Heart left ventricle (tissue), 16 donors: ENCODE measurements around the gene ATP5F1E. TPM values are rescaled to one million over a fixed set of nuclear protein-coding genes. Genes with fewer than 3 reads are reported as not detected.

Experiments used
- ATAC-seq, 4 donors: fragments of 200-7000 bp; cut with Tn5 transposase; one replicate each; pipeline ENCODE4 v1.9.1; 2020 to 2022; ENCODE audit warnings: moderate library complexity in 4 of 4, mild to moderate bottlenecking in 3 of 4, moderate number of reproducible peaks in 1 of 4
- DNase-seq, 5 donors: peaks; one replicate each; pipeline ENCODE4 v3.0.0-alpha.2; 2020
- H3K27ac ChIP-seq, 12 donors: fragments of 200-600 bp; sonication (generic) in 4 of 12; one replicate each; pipeline versions ENCODE4 v1.5.0 to v1.8.0; 2016 to 2022; ENCODE audit warnings: mild to moderate bottlenecking in 2 of 12
- H3K27me3 ChIP-seq, 9 donors: fragments of 200-600 bp; sonication (generic) in 2 of 9; one replicate each; pipeline versions ENCODE4 v1.5.1 to v1.8.0; 2016 to 2022; ENCODE audit warnings: mild to moderate bottlenecking in 3 of 9
- H3K36me3 ChIP-seq, 9 donors: fragments of 200-600 bp; sonication (generic) in 2 of 9; one replicate each; pipeline versions ENCODE4 v1.5.0 to v1.8.0; 2018 to 2022; ENCODE audit warnings: mild to moderate bottlenecking in 2 of 9
- H3K4me1 ChIP-seq, 12 donors: fragments of 200-600 bp; sonication (generic) in 4 of 12; one replicate each; pipeline versions ENCODE4 v1.5.0 to v1.8.0; 2016 to 2022; ENCODE audit warnings: mild to moderate bottlenecking in 3 of 12
- H3K4me3 ChIP-seq, 12 donors: fragments of 200-600 bp; sonication (generic) in 4 of 12; one replicate each; pipeline versions ENCODE4 v1.5.0 to v1.8.0; 2017 to 2022; ENCODE audit warnings: mild to moderate bottlenecking in 9 of 12, moderate library complexity in 4 of 12
- H3K9me3 ChIP-seq, 12 donors: fragments of 200-600 bp; sonication (generic) in 4 of 12; one replicate each; pipeline versions ENCODE4 v1.5.0 to v1.8.0; 2016 to 2022; ENCODE audit warnings: mild to moderate bottlenecking in 1 of 12
- POLR2A ChIP-seq, 2 donors: fragments of 450-650 bp; IDR thresholded peaks; one replicate each; pipeline ENCODE4 v1.6.1; 2017; ENCODE audit warnings: antibody characterized with exemption in 2 of 2, mild to moderate bottlenecking in 2 of 2, moderate library complexity in 2 of 2
- WGBS, 4 donors: extraction: QIAGEN DNeasy Blood & Tissue Kit in 2 of 4; methylation state at CpG; one replicate each; pipeline versions ENCODE4 v1.1.5 to v1.1.7; 2013 to 2018; 5-methylcytosine and 5-hydroxymethylcytosine counted together
- intact Hi-C, 10 donors: fragments of 100-400 bp; cut with DNase I; formaldehyde crosslinking; loops; one replicate each; pipeline versions ENCODE4 v1.11.1 to v1.14.2; 2022
- polyA plus RNA-seq, 2 donors: library from polyadenylated mRNA; stranded (reverse); fragments of 200-250 nt; gene quantifications; one replicate each; pipeline ENCODE4 v1.2.3, GENCODE V29; 2013
- total RNA-seq, 9 donors: library from RNA; depleted of rRNA in 2 of 9; stranded (reverse); fragments of >200 nt in 2 of 9; fragmentation: NEBNext Ultra II Directional in 3 of 9; extraction: Animal tissue kit (Norgen Biotek cat#: 25700) in 3 of 9; gene quantifications; one replicate each; pipeline versions ENCODE4 v1.1.0 to v1.2.4, GENCODE V29; 2016 to 2023
- TF ChIP-seq, protein P1 (sequence below), 12 donors: fragments of 200-600 bp; sonication (generic) in 4 of 12; IDR thresholded peaks; one replicate each; pipeline versions ENCODE4 v1.5.0 to v1.8.0; 2018 to 2022; ENCODE audit warnings: antibody characterized with exemption in 12 of 12, mild to moderate bottlenecking in 5 of 12
- donor health status: ischemic (EF 13 %, LVEDD 7.1; RV severe dilation, severe dysfunction).
- donor health status: healthy with polysubstance abuse.
- donor health status: DM: no; HTN: yes; CAD: no.
- donor health status: DM: no; HTN: no; CAD: no.
- donor health status: ischemic (EF 25% LVEDD 6.9; RV normal size, moderate dysfunction).
- donor health status: ischemic (EF 25% LVEDD 5.7; RV mildly dilated, moderate dysfunction).
- donor health status: healthy.
- donor health status: DM: yes; HTN: yes; CAD: no.
- donor health status: ischemic (EF 35%, LVEDD 5.7; RV mildly dilated, moderate dysfunction).
- donor health status: nonischemic (EF 11% LVEDD 7.7; RV severe dilation, severe dysfunction).
- donor health status: DM: yes; HTN: yes; CAD: no.
- donor health status: PGD.
- donor health status: ischemic (EF 29% LVEDD 5.4; RV normal size, mild dysfunction).
- donor health status: nonischemic (EF 23%, LVEDD 6.1; RV moderate dilation, normal function).

ATP5F1E gene
- total and polyA plus RNA-seq, 11 donors: 38.5 to 153 (median 116) TPM

- 39 to 57% (median 52%) methylated on average over 1 of the region's 1 CpG for WGBS, 4 donors
- H3K4me1 ChIP-seq: peaks cover 0 to 14% (median 0%) of the 10 kb centered on the region in 12 donors
- DNase-seq (no peak), ATAC-seq (no peak)
- no peak for TF ChIP-seq POLR2A (IDR thresholded peaks at IDR 0.05)
- TF ChIP-seq, protein P1, sequence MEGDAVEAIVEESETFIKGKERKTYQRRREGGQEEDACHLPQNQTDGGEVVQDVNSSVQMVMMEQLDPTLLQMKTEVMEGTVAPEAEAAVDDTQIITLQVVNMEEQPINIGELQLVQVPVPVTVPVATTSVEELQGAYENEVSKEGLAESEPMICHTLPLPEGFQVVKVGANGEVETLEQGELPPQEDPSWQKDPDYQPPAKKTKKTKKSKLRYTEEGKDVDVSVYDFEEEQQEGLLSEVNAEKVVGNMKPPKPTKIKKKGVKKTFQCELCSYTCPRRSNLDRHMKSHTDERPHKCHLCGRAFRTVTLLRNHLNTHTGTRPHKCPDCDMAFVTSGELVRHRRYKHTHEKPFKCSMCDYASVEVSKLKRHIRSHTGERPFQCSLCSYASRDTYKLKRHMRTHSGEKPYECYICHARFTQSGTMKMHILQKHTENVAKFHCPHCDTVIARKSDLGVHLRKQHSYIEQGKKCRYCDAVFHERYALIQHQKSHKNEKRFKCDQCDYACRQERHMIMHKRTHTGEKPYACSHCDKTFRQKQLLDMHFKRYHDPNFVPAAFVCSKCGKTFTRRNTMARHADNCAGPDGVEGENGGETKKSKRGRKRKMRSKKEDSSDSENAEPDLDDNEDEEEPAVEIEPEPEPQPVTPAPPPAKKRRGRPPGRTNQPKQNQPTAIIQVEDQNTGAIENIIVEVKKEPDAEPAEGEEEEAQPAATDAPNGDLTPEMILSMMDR (IDR thresholded peaks at IDR 0.05): no peak
- H3K27ac ChIP-seq: no peak overlapping the region
- intact Hi-C loops: no loop called here
- no peaks in the 10 kb centered on the region for H3K36me3 ChIP-seq
- H3K9me3 ChIP-seq: no peaks in the 10 kb centered on the region
- H3K4me3 ChIP-seq: no peak overlapping the region
- H3K27me3 ChIP-seq: peaks cover 0 to 26% (median 4%) of the 10 kb centered on the region in 9 donors
These were observed 45.6 kb upstream of the ATP5F1E start for GRCh38 chr20:59077705-59078104.

- TF ChIP-seq, protein P1 (IDR thresholded peaks at IDR 0.05): no peak
- TF ChIP-seq POLR2A (IDR thresholded peaks at IDR 0.05): no peak
- no peaks in the 10 kb centered on the region for H3K36me3 ChIP-seq
- H3K27me3 ChIP-seq: peaks cover 0 to 23% (median 4%) of the 10 kb centered on the region in 9 donors
- DNase-seq (no peak), ATAC-seq (no peak)
- 82 to 92% (median 88%) methylated on average over 4 of the region's 4 CpGs for WGBS, 4 donors
- no peak overlapping the region for H3K27ac ChIP-seq
- H3K4me3 ChIP-seq: no peak overlapping the region
- peaks cover 0 to 14% (median 0%) of the 10 kb centered on the region in 12 donors for H3K4me1 ChIP-seq
- H3K9me3 ChIP-seq: no peaks in the 10 kb centered on the region
- intact Hi-C loops: no loop called here
These were observed 43.9 kb upstream of the ATP5F1E start for GRCh38 chr20:59075934-59076508.

DNA sequence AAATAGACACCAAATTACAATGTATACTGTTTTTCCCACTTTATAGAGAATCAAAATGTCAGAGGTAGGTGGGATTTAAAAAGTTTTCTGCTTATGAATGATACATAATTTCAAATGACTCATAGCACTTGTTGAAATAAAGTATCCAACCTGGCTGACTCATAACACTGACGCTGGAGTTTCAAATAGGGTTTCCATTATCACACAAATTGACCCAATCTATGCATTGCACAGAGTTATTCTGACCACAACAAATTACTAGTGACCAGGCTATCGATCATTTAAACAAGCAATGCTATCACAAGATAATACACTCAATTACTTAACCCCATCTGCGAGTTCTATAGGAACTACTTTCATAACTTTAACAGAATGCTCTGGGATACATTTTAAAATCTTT, 42.3 kb upstream of the ATP5F1E start:
- Histone ChIP-seq H3K27ac (no peak overlapping the region), H3K36me3 (no peaks in the 10 kb centered on the region), H3K9me3 (no peaks in the 10 kb centered on the region), H3K27me3 (peaks cover 0 to 23% (median 4%) of the 10 kb centered on the region in 9 donors), H3K4me1 (peaks cover 0 to 14% (median 0%) of the 10 kb centered on the region in 12 donors), H3K4me3 (no peak overlapping the region)
- intact Hi-C loops: no loop called here
- ATAC-seq (no peak), DNase-seq (no peak)
- WGBS, 4 donors: 41 to 71% (median 57%) methylated on average over 3 of the region's 3 CpGs
- TF ChIP-seq, protein P1 (IDR thresholded peaks at IDR 0.05): no peak
- no peak for TF ChIP-seq POLR2A (IDR thresholded peaks at IDR 0.05)

GRCh38 chr20:59073582-59073981, 41.4 kb upstream of the ATP5F1E start:
- Histone ChIP-seq H3K27me3 (peaks cover 0 to 23% (median 4%) of the 10 kb centered on the region in 9 donors), H3K36me3 (no peaks in the 10 kb centered on the region), H3K4me1 (peaks cover 0 to 14% (median 0%) of the 10 kb centered on the region in 12 donors), H3K4me3 (no peak overlapping the region), H3K27ac (no peak overlapping the region), H3K9me3 (no peaks in the 10 kb centered on the region)
- DNase-seq (no peak), ATAC-seq (peak in 1 of 4 donors; percentile 51)
- intact Hi-C loops: no loop called here
- no peak for TF ChIP-seq POLR2A (IDR thresholded peaks at IDR 0.05)
- TF ChIP-seq, protein P1 (IDR thresholded peaks at IDR 0.05): no peak
- 48 to 63% (median 58%) methylated on average over 1 of the region's 1 CpG for WGBS, 4 donors
